Measurements from ENCODE around the gene TEX2.

DNA sequence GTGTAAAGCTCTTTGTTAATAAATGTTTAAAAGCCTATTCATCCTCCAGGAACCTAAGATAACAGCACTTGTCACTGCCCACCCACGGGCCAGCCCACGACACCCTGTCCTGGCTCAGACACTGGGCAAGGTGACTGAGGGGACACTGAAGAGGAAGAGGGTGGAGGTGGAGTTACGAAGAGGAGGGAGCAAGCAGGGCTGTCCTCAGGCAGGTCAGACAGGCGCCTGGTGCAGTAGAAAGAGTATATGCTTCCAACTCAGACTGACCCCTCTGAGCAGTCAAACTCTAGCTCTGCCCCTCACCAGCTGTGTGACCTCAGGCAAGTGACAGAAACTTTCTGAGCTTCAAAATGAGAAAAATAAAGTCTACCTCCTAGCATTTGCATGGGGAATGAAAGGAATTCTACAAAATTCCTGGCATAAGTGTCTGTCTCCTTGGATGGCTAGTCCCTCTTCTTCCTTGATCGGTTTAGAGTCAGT lies 22.8 kb downstream of the TEX2 start:
- TF ChIP-seq, protein P1, sequence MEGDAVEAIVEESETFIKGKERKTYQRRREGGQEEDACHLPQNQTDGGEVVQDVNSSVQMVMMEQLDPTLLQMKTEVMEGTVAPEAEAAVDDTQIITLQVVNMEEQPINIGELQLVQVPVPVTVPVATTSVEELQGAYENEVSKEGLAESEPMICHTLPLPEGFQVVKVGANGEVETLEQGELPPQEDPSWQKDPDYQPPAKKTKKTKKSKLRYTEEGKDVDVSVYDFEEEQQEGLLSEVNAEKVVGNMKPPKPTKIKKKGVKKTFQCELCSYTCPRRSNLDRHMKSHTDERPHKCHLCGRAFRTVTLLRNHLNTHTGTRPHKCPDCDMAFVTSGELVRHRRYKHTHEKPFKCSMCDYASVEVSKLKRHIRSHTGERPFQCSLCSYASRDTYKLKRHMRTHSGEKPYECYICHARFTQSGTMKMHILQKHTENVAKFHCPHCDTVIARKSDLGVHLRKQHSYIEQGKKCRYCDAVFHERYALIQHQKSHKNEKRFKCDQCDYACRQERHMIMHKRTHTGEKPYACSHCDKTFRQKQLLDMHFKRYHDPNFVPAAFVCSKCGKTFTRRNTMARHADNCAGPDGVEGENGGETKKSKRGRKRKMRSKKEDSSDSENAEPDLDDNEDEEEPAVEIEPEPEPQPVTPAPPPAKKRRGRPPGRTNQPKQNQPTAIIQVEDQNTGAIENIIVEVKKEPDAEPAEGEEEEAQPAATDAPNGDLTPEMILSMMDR (IDR thresholded peaks at IDR 0.05), result no peak
- no peak for TF ChIP-seq POLR2A (IDR thresholded peaks at IDR 0.05)
- TF ChIP-seq POLR2AphosphoS5 (IDR thresholded peaks at IDR 0.05), result no peak
